Measurements from ENCODE around the gene RTP2. TPM values are rescaled to one million over a fixed set of nuclear protein-coding genes. Genes with fewer than 3 reads are reported as not detected.

RTP2 gene
- total RNA-seq, 1 donor from 2014 or later: not detected

- Histone ChIP-seq H3K27ac (peak overlapping the region; percentile 99), H3K9me3 (no peaks in the 10 kb centered on the region), H3K4me1 (peaks cover 39% of the 10 kb centered on the region), H3K4me3 (peak overlapping the region; percentile 8 to 77), H3K27me3 (no peaks in the 10 kb centered on the region), H3K36me3 (peaks cover 0 to 34% of the 10 kb centered on the region in 2 donors)
- intact Hi-C loops (cut with DNase I): loop anchor here (10.0 kb wide), 1 partner anchor 1408 kb away; no protein-coding TSS in a partner anchor
- TF ChIP-seq POLR2AphosphoS5 (IDR thresholded peaks at IDR 0.05; ENCODE audit: insufficient read depth in 1 of 2, low read depth in 1 of 2): no peak
- TF ChIP-seq POLR2A (IDR thresholded peaks at IDR 0.05): no peak
- no peak for TF ChIP-seq CTCF (IDR thresholded peaks at IDR 0.05)
- peak in 1 of 2 donors; percentile 89 for DNase-seq (ENCODE audit: extremely low spot score in 2 of 2)
Observed at GRCh38 chr3:187736418-187736871, 34.1 kb upstream of the RTP2 start.

GRCh38 chr3:187735837-187736236 is 33.5 kb upstream of the RTP2 start:
- DNase-seq (ENCODE audit: extremely low spot score in 2 of 2): peak in 1 of 2 donors; percentile 85
- TF ChIP-seq CTCF (IDR thresholded peaks at IDR 0.05): no peak
- TF ChIP-seq POLR2AphosphoS5 (IDR thresholded peaks at IDR 0.05; ENCODE audit: insufficient read depth in 1 of 2, low read depth in 1 of 2): no peak
- no peak for TF ChIP-seq POLR2A (IDR thresholded peaks at IDR 0.05)
- Histone ChIP-seq H3K4me3 (peak overlapping the region in 1 of 2 donors; percentile 77), H3K9me3 (no peaks in the 10 kb centered on the region), H3K27me3 (no peaks in the 10 kb centered on the region), H3K4me1 (peaks cover 39% of the 10 kb centered on the region), H3K27ac (peak overlapping the region; percentile 99), H3K36me3 (peaks cover 0 to 40% of the 10 kb centered on the region in 2 donors)
- intact Hi-C loops (cut with DNase I): loop anchor here (10.0 kb wide), 1 partner anchor 1409 kb away; no protein-coding TSS in a partner anchor

GRCh38 chr3:187735383-187735782 is 33.0 kb upstream of the RTP2 start:
- intact Hi-C loops (cut with DNase I): loop anchor here (10.0 kb wide), 1 partner anchor 1409 kb away; no protein-coding TSS in a partner anchor
- Histone ChIP-seq H3K27me3 (no peaks in the 10 kb centered on the region), H3K36me3 (peaks cover under 1 to 44% of the 10 kb centered on the region in 2 donors), H3K9me3 (no peaks in the 10 kb centered on the region), H3K4me1 (peaks cover 39% of the 10 kb centered on the region), H3K27ac (peak overlapping the region; percentile 99), H3K4me3 (peak overlapping the region in 1 of 2 donors; percentile 77)
- TF ChIP-seq POLR2A (IDR thresholded peaks at IDR 0.05): no peak
- no peak for TF ChIP-seq POLR2AphosphoS5 (IDR thresholded peaks at IDR 0.05; ENCODE audit: insufficient read depth in 1 of 2, low read depth in 1 of 2)
- TF ChIP-seq CTCF (IDR thresholded peaks at IDR 0.05): no peak
- no peak for DNase-seq (ENCODE audit: extremely low spot score in 2 of 2)

GRCh38 chr3:187734841-187735240 is 32.5 kb upstream of the RTP2 start:
- H3K27ac ChIP-seq: no peak overlapping the region
- peaks cover 39% of the 10 kb centered on the region for H3K4me1 ChIP-seq
- no peak overlapping the region for H3K4me3 ChIP-seq
- no peaks in the 10 kb centered on the region for H3K27me3 ChIP-seq
- peaks cover 4 to 50% of the 10 kb centered on the region in 2 donors for H3K36me3 ChIP-seq
- intact Hi-C loops (cut with DNase I): loop anchor here (10.0 kb wide), 1 partner anchor 1410 kb away; no protein-coding TSS in a partner anchor
- no peak for TF ChIP-seq POLR2A (IDR thresholded peaks at IDR 0.05)
- no peak for TF ChIP-seq CTCF (IDR thresholded peaks at IDR 0.05)
- TF ChIP-seq POLR2AphosphoS5 (IDR thresholded peaks at IDR 0.05; ENCODE audit: insufficient read depth in 1 of 2, low read depth in 1 of 2): no peak
- no peaks in the 10 kb centered on the region for H3K9me3 ChIP-seq
- no peak for DNase-seq (ENCODE audit: extremely low spot score in 2 of 2)

- Histone ChIP-seq H3K36me3 (peaks cover 4 to 64% of the 10 kb centered on the region in 2 donors), H3K27me3 (no peaks in the 10 kb centered on the region), H3K27ac (no peak overlapping the region), H3K4me1 (peaks cover 32% of the 10 kb centered on the region), H3K9me3 (no peaks in the 10 kb centered on the region), H3K4me3 (no peak overlapping the region)
- TF ChIP-seq POLR2AphosphoS5 (IDR thresholded peaks at IDR 0.05; ENCODE audit: insufficient read depth in 1 of 2, low read depth in 1 of 2): no peak
- TF ChIP-seq CTCF (IDR thresholded peaks at IDR 0.05): no peak
- no peak for TF ChIP-seq POLR2A (IDR thresholded peaks at IDR 0.05)
- DNase-seq (ENCODE audit: extremely low spot score in 2 of 2): peak in 1 of 2 donors; percentile 80
- intact Hi-C loops (cut with DNase I): loop anchor here (10.0 kb wide), 1 partner anchor 1411 kb away; no protein-coding TSS in a partner anchor
Observed at GRCh38 chr3:187733371-187733770, 31.0 kb upstream of the RTP2 start.
